ENCODE measurements around the gene BCL7A.
"Not testable (repeated sequence)": the region's sequence is repeated elsewhere in the genome, so short reads cannot be mapped to it uniquely, and the experiment has no call there.

The BCL7A gene

DNA sequence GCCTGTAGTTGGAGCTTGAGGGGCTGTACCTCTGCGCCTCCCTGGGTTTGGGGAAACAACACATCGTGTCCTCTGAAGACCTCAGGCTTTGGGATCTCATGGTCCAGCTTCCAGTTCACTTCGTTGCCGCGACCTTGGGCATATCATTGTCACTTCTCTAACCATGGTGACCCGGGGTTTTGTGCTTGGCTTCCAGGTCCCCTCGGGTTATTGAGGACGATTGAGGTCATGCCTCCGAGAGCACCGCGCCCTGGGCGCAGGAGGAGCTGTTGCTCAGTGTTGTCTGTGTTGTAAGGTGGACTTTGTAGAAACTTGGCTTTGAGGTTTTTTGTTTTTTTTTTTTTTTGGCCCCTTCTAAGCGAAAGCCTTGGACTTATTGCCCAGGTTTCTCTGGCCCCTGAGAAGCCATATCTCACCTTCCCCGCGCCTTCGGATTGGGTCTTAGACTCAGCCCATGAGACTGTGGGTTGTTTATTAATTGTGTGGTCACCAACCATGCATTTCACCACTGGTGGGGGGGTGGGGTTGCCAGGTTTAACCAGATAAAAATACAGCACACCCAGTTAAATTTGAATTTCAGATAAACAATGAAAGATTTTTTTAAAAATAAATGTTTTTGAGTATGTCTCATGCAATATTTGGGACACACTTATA is 2.6 kb downstream of the BCL7A start:
- no peak for DNase-seq (ENCODE audit: low read depth in 2 of 2)

GRCh38 chr12:122026706-122027333 is 5.1 kb downstream of the BCL7A start:
- DNase-seq (ENCODE audit: low read depth in 2 of 2): no peak

DNA sequence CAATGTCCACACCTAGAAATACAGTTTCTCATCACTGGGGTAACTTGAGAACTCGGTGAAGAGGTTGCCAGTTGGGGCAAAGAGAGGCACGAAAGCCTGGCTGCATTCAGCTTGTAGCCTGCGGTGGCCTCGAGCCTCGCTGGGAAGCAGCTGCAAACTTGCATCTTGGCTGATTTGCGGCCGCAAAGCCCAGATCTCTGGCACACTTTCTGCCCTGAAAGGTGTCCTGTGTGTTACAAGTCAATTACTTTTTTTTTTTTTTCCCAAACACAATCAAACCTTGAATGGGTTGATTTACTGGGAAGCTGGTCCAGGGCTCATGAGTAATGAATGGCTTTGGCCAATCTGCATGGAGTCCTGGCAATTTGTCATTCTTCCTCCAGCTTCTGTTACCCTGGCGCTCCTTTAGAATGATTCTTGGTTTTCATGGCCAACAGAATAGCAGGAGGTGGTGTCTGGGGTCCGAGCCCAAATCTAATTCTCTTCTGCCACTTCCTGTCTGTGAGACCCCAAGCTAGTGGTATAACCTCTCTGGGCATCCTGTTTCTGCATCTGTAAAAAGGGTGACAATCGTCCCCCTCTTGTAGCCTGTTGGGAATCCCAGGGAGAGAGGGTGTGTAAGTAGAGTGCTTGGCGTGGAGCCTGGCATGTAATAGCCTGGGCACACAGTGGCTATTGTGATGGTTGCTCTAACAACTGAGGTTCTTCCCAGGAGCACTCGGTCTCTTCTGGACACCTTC is 6.7 kb downstream of the BCL7A start:
- DNase-seq (ENCODE audit: low read depth in 2 of 2): no peak

GRCh38 chr12:122028905-122029560 is 7.3 kb downstream of the BCL7A start:
- DNase-seq (ENCODE audit: low read depth in 2 of 2): peak; percentile 55 to 59

- no peak for DNase-seq (ENCODE audit: low read depth in 2 of 2)
Observed at GRCh38 chr12:122029620-122030423, 8.1 kb downstream of the BCL7A start.

- DNase-seq (ENCODE audit: low read depth in 2 of 2): no peak
Observed at GRCh38 chr12:122030424-122031035, 8.8 kb downstream of the BCL7A start.

- DNase-seq (ENCODE audit: low read depth in 2 of 2): peak; percentile 52 to 59
Observed at GRCh38 chr12:122031342-122032216, 9.9 kb downstream of the BCL7A start.

DNA sequence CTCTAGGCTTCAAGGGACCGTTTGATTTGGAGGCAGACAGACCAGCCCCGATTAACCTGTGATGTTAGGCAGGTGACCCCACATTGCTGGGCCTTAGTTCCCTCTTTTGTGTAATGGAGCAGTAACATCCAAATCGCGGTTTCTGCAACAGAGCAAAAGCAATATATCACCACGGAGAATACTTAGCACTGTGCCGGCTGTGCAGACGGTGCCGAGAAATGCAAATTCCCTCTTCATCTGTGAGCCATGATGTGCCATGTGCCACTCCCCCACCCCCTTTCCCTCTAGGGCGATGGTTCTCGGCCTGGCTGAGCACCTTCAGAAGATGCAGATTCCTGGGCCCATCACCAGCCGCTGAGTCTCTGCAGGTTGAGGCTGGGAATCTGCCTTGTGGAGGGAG is 10.9 kb downstream of the BCL7A start:
- DNase-seq (ENCODE audit: low read depth in 2 of 2): no peak

DNA sequence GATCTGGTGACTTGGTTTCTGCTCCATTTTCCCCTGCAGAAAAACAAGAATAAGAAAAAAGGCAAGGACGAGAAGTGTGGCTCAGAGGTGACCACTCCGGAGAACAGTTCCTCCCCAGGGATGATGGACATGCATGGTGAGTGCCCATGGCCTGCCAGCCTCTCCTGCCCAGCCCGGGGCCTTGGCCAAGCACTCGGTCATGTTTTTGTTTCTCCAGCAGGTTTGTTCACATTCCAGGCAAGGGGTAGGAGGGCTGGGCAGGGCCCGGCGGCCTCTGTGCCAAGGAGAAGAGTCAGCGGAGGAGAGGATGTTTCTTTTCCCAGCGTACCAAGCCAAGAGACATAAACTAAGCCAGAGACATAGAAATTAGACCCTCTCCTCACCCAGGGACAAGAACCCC is 13.6 kb downstream of the BCL7A start:
- DNase-seq (ENCODE audit: low read depth in 2 of 2): no peak

DNA sequence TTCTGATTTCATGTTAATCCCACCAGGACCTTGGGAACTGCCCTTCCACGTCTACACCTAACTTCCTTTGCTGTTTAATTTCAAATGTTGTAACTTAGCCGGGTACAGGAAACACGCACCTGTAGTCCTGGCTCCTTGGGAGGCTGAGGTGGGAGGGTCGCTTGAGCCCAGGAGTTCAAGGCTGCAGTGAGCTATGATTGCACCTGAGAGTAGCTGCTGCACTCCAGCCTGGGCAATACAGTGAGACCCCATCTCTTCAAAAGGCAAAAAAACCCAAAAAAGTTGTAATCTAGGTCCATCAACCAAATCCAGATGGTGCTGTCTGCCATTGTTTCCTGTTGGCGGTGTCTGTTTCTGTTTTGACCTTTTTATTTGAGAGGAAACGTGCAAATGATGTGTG is 14.5 kb downstream of the BCL7A start:
- no peak for DNase-seq (ENCODE audit: low read depth in 2 of 2)

DNA sequence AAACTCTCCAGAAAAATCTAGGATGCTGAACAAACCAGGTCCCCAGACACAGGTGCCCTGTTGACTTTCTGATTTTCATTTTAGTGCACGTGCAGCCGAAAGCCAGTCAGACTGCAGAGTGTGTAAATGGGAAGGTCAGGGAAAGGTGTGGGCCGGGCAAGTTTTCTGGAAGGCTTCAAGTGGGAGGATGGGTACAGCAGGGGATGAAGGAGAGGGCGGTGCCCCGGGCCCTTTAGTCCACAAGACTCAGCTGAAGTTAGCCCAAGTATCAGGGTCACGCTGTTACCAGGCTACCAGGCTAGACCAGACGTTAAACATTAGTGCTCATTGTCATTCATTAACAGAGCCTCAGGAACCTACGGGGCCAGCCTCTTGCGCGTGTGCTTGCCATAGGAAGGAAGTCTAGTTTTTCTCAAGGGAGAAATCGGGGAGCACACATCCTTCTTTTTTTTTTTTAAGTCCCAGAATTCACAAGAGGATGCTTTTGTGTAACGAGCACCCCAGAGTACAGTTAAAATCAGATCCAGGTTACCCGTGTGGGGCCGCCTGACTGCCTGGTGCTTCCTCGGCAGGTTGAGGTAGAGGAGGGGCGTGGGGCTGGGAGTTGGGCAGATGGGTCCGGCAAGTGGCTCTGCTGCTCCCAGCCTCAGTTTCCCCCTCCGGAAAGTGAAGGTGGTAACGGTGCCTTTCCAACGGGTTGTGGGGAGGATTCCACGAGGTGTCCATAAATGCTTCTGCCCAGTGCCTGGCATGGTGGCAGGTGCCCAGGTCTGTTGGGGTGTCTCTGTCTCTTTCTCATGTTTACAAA is 19.1 kb downstream of the BCL7A start:
- no peak for DNase-seq (ENCODE audit: low read depth in 2 of 2)

- not testable (repeated sequence) for DNase-seq (ENCODE audit: low read depth in 2 of 2)
Observed at GRCh38 chr12:122041458-122041857, 19.8 kb downstream of the BCL7A start.

GRCh38 chr12:122042910-122043309 is 21.2 kb downstream of the BCL7A start:
- no peak for DNase-seq (ENCODE audit: low read depth in 2 of 2)

DNA sequence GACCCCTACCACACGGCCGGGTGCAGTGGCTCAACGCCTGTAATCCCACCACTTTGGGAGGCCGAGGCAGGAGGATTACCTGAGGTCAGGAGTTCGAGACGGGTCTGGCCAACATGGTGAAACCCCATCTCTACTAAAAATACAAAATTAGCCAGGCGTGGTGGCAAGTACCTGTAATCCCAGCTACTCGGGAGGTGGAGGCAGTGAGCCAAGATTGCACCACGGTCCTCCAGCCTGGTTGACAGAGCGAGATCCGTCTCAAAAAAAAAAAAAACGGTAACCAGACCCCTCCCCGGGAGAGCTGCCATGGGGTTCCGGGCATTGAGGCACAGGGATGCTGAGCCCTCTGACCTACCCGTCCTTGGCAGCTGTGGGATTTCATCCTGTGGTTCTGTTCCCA is 21.8 kb downstream of the BCL7A start:
- DNase-seq (ENCODE audit: low read depth in 2 of 2): no peak

GRCh38 chr12:122045262-122045661 is 23.6 kb downstream of the BCL7A start:
- DNase-seq (ENCODE audit: low read depth in 2 of 2): no peak

- no peak for DNase-seq (ENCODE audit: low read depth in 2 of 2)
Observed at GRCh38 chr12:122046145-122046544, 24.5 kb downstream of the BCL7A start.

DNA sequence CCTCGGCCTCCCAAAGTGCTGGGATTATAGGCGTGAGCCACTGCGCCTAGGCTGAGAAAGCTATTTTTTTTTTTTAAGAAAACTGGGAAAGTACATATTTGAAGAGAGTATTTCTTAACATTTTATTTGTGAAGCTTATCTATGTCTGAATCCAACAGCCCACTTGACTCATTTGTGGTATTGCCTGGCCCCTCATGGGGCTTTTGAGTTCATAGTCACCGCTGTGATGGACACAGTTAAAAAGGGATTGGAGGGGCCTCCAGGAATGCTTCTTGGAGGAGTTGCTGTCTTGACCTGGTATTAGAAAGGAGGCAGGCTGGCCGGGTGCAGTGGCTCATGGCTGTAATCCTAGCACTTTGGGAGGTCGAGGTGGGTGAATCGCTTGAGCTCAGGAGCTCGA is 26.5 kb downstream of the BCL7A start:
- no peak for DNase-seq (ENCODE audit: low read depth in 2 of 2)

- no peak for DNase-seq (ENCODE audit: low read depth in 2 of 2)
Observed at GRCh38 chr12:122049827-122050226, 28.1 kb downstream of the BCL7A start.

- no peak for DNase-seq (ENCODE audit: low read depth in 2 of 2)
Observed at GRCh38 chr12:122050706-122051105, 29.0 kb downstream of the BCL7A start.
